ENCODE measurements around the gene SLC9A9. TPM values are rescaled to one million over a fixed set of nuclear protein-coding genes. Genes with fewer than 3 reads are reported as not detected.

SLC9A9 gene
- total RNA-seq, 6 experiments from 2014 or later = 1.3 to 6.3 (median 3.0) TPM

DNA sequence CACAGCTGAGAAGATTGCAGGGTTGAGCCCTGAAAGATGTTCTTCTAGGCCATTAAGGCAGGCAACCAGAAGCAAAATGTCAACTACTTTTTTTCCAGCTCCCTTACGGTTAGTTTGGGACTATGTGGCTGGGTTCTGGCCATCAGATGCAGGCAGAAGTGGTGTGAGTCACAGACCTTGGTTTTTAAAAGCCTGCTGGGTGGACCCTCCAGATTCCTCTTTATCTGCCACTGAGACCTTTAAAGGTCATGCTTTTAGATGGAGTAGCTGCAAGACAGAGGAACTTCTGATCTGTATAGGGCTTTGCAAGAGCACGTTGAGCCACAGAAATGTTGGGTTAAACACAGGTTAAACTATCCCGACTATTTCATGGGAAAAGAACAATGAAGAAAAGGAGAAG is 625.8 kb downstream of the SLC9A9 start:
- no peak overlapping the region for H3K4me3 ChIP-seq
- no peaks in the 10 kb centered on the region for H3K27me3 ChIP-seq
- intact Hi-C loops (cut with DNase I) = no loop called here
- no peaks in the 10 kb centered on the region for H3K36me3 ChIP-seq
- TF ChIP-seq, protein P1, sequence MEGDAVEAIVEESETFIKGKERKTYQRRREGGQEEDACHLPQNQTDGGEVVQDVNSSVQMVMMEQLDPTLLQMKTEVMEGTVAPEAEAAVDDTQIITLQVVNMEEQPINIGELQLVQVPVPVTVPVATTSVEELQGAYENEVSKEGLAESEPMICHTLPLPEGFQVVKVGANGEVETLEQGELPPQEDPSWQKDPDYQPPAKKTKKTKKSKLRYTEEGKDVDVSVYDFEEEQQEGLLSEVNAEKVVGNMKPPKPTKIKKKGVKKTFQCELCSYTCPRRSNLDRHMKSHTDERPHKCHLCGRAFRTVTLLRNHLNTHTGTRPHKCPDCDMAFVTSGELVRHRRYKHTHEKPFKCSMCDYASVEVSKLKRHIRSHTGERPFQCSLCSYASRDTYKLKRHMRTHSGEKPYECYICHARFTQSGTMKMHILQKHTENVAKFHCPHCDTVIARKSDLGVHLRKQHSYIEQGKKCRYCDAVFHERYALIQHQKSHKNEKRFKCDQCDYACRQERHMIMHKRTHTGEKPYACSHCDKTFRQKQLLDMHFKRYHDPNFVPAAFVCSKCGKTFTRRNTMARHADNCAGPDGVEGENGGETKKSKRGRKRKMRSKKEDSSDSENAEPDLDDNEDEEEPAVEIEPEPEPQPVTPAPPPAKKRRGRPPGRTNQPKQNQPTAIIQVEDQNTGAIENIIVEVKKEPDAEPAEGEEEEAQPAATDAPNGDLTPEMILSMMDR (IDR thresholded peaks at IDR 0.05) = no peak
- TF ChIP-seq POLR2A (IDR thresholded peaks at IDR 0.05) = no peak
- H3K27ac ChIP-seq = no peak overlapping the region
- no peaks in the 10 kb centered on the region for H3K9me3 ChIP-seq
- 60% methylated on average over 3 of the region's 3 CpGs for WGBS (ENCODE audit: insufficient coverage, low coverage, low lambda C conversion rate, missing lambda C conversion rate)
- ATAC-seq (no peak), DNase-seq (no peak)
- no peaks in the 10 kb centered on the region for H3K4me1 ChIP-seq

DNA sequence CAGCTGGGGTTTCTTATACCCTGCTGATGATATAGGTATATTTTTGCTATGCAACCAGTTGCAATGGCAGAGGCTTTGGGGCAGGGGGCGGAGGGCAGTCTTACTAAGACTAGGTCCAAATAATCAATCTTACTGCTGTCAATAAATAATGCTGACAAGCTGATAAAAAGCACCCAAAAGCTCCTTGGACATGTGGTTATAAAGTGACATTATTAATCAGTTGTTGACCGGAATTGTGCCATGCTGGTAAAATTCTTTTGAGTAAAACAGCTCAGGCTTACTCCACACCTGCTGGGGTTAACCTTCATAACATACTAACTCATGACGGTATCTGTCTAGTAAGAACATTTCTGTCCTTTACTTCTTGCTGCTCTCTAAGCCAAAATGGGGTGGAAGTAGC is 626.8 kb downstream of the SLC9A9 start:
- Histone ChIP-seq H3K4me1 (peaks cover 0 to 5% (median 0%) of the 10 kb centered on the region in 4 donors), H3K4me3 (no peak overlapping the region), H3K27me3 (no peaks in the 10 kb centered on the region), H3K36me3 (no peaks in the 10 kb centered on the region), H3K9me3 (no peaks in the 10 kb centered on the region), H3K27ac (no peak overlapping the region)
- WGBS (ENCODE audit: insufficient coverage, low coverage, low lambda C conversion rate, missing lambda C conversion rate) = 75% methylated on average over 2 of the region's 3 CpGs
- intact Hi-C loops (cut with DNase I) = no loop called here
- ATAC-seq (no peak), DNase-seq (no peak)
- no peak for TF ChIP-seq POLR2A (IDR thresholded peaks at IDR 0.05)

DNA sequence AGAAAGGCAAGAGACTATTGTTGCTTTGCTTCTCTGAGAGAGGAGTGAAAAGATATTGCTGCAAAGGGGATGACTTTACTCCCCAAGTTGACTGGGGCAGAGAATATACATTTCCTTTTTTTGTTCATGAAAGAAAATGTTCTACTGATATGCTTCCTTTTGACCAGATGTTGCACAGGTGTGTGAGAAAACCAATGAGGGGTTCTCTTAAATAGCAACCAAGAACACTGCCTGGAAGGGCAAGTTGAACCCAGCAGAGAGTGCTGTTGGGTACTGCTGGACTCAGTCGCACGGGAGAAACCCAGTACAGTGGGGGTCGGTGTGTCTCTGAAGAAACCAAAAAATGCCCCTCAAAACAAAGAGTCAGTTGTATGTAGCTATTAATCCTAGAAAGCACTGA is 627.5 kb downstream of the SLC9A9 start:
- TF ChIP-seq, protein P1 (IDR thresholded peaks at IDR 0.05) = no peak
- no peak for TF ChIP-seq POLR2A (IDR thresholded peaks at IDR 0.05)
- Histone ChIP-seq H3K27ac (no peak overlapping the region), H3K36me3 (no peaks in the 10 kb centered on the region), H3K4me3 (no peak overlapping the region), H3K4me1 (peaks cover 0 to 5% (median 0%) of the 10 kb centered on the region in 4 donors), H3K27me3 (no peaks in the 10 kb centered on the region), H3K9me3 (no peaks in the 10 kb centered on the region)
- 86% methylated on average over 3 of the region's 3 CpGs for WGBS (ENCODE audit: insufficient coverage, low coverage, low lambda C conversion rate, missing lambda C conversion rate)
- no peak for ATAC-seq
- intact Hi-C loops (cut with DNase I) = no loop called here
- DNase-seq = no peak

DNA sequence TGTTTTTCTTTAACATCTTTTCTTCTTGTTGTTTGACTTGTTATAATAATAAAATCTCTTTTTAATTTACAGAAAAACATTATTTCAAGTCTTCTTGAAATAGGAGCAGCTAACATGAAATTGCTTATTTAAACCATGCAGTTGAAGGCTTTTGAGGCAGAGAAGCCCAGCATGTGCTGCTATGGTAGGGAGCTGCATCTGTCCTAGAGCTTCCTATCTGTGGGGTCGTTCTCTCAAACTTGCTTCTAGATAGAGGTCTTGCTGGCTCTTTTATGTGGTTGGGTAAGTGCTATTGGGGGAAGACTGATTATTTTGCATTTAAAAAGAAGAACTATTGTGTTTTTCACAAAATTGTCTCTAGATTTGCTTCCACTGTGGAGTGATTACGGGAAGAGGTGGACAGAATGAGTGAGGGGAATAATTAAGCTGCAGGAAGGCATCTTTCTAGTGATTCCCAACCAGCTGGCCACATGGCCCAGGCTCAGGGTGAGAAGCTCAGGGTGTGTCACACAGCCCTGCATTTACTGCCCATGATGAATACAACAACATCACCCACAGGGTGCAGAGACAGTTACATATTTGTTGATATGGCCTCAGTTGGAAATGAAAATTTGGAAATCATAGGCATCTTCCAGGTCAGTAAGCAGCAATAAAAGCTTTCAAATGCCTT is 630.0 kb downstream of the SLC9A9 start:
- intact Hi-C loops (cut with DNase I) = no loop called here
- WGBS (ENCODE audit: insufficient coverage, low coverage, low lambda C conversion rate, missing lambda C conversion rate) = 69% methylated on average over 2 of the region's 2 CpGs
- DNase-seq (no peak), ATAC-seq (no peak)
- Histone ChIP-seq H3K36me3 (no peaks in the 10 kb centered on the region), H3K27ac (no peak overlapping the region), H3K9me3 (no peaks in the 10 kb centered on the region), H3K4me3 (no peak overlapping the region), H3K4me1 (peaks cover 0 to 5% (median 0%) of the 10 kb centered on the region in 4 donors), H3K27me3 (no peaks in the 10 kb centered on the region)
- TF ChIP-seq POLR2A (IDR thresholded peaks at IDR 0.05) = no peak
- TF ChIP-seq, protein P1 (IDR thresholded peaks at IDR 0.05) = no peak

DNA sequence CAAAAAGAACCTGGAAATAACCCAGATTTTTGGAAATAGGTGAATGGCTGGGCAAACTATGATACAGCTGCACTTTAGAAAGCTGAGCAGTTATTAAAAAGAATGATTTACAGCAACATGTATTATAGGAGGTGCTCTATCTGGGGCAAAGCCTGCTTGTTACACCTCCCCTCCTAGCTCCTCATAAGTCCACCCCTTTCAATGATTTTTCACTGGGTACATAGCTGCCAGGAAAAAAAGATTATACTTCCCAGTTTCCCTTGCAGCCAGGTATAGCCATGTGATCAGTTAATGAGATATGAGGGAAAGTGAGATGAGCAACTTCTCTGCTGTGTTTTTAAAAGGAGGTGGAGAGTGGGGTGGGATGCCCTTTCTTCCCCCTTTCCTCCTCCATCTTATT is 631.0 kb downstream of the SLC9A9 start:
- DNase-seq = no peak
- peak; percentile 36 to 67 (median 40) for ATAC-seq
- intact Hi-C loops (cut with DNase I) = no loop called here
- Histone ChIP-seq H3K36me3 (no peaks in the 10 kb centered on the region), H3K4me3 (no peak overlapping the region), H3K27ac (no peak overlapping the region), H3K27me3 (no peaks in the 10 kb centered on the region), H3K4me1 (peaks cover 0 to 5% (median 0%) of the 10 kb centered on the region in 4 donors), H3K9me3 (no peaks in the 10 kb centered on the region)
- TF ChIP-seq, protein P1 (IDR thresholded peaks at IDR 0.05) = no peak

Data from right lobe of liver (tissue), 6 donors.